Hematopoietic multipotent progenitor cell treated with erythropoietin and hydrocortisone succinate and interleukin-3 and kit ligand, for 15 days (in vitro differentiated cells): ENCODE results near the gene ICOS.

ENCODE experiments used
- DNase-seq: peaks from one replicate; pipeline ENCODE4 v3.0.0-alpha.2; 2015; ENCODE audit warnings: low spot score

ICOS gene

GRCh38 chr2:204010628-204011560 is 74.3 kb downstream of the ICOS start:
- no peak for DNase-seq
